Loucy (cell line): Measurements from ENCODE around the gene SIPA1L2.

Experiments used
- CTCF ChIP-seq: fragments of 200-600 bp; sonication (generic); conservative IDR thresholded peaks from 2 replicates; pipeline ENCODE4 v1.5.1; 2014; ENCODE audit warnings: mild to moderate bottlenecking, antibody characterized with exemption, low read length
- EZH2phosphoT487 ChIP-seq: fragments of 200-600 bp; IDR thresholded peaks from 2 replicates; pipeline ENCODE4 v1.6.1; 2018; ENCODE audit warnings: antibody characterized with exemption, mild to moderate bottlenecking, moderate library complexity, borderline replicate concordance

DNA sequence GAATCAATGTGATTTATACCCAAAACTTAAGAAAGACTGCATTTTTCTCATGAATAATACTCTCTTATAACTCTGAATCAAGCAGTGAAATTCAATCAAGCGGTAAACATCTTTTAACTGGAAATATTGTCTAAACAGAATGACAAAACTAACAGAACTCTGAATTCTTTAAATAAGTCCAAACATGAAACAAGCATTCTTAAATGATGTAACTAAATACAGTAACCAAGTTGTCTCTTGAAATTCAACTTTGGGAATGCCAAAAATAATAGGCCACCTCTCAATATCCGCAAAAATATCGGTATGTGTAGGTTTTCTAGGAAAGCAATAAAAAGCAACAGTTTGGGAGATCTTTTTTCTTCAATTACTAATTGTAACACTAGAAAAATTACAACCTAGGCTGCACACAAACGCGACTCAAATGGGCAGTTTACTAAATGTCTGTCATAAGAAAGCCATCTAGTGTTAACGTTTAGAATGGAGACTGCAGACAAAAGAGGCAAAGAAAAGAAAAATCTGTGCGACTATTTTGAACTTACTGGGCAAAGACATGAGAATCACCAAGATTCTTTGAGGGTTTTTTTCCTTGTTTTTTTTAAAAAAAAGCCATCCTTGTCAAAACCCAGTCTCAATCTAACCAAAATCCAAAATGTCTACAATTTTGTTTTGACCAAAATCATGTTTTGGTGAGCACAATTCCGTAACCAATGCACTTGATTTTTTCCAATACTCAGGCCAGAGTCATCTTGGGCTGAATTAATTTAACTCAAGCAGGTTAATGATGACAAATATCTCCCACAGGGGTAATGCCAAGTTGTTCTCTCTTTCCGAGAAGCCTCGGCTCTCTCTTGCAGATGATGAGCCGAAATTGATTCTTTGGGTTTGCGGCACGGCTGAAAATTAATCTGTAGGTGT lies 1.3 kb downstream of the SIPA1L2 start:
- TF ChIP-seq CTCF (peak; percentile 66), EZH2phosphoT487 (no peak)
